ENCODE measurements around the gene CAMP.
A peak's percentile ranks its signal among the peaks of the same experiment; 100 is the strongest.
"Not testable (repeated sequence)": the region's sequence is repeated elsewhere in the genome, so short reads cannot be mapped to it uniquely, and the experiment has no call there.

The CAMP gene, protein sequence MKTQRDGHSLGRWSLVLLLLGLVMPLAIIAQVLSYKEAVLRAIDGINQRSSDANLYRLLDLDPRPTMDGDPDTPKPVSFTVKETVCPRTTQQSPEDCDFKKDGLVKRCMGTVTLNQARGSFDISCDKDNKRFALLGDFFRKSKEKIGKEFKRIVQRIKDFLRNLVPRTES

DNA sequence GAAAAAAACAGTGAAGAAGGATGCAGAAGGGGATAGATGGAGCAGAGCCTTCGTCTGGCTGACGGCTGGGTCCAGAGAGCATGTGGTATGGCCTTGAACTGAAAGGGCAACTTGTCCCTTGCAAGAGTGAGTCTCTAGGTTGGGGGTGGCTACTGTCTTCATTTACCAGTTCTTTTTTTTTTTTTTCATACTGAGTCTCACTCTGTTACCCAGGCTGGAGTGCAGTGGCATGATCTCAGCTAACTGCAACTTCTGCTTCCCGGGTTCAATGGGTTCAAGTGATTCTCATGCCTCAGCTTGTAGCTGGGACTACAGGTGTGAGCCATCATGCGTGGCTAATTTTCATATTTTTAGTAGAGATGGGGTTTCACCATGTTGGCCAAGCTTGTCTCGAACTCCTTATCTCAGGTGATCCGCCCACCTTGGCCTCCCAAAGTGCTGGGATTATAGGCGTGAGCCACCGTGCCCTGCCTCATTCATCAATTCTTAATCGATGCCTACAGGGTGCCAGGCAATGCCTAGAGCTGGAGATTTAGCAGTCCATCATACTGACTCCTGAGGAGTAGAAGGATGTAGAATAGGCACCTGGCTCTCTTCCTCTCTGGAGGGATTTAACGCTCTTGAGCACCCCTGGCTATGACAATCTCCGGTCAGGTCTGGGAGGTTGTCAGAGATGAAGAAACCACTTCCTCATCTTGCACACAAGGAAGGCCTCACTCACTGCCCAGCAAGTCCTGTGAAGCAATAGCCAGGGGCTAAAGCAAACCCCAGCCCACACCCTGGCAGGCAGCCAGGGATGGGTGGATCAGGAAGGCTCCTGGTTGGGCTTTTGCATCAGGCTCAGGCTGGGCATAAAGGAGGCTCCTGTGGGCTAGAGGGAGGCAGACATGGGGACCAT lies at the start of gene CAMP:
Gene CAMP, plus strand, starts transcription at position 880 of the 898 bp plus-strand sequence. Its CDS starts 17 bp downstream, at position 897.
- no peak for DNase-seq (ENCODE audit: low read depth in 1 of 2, low spot score in 1 of 2)

DNA sequence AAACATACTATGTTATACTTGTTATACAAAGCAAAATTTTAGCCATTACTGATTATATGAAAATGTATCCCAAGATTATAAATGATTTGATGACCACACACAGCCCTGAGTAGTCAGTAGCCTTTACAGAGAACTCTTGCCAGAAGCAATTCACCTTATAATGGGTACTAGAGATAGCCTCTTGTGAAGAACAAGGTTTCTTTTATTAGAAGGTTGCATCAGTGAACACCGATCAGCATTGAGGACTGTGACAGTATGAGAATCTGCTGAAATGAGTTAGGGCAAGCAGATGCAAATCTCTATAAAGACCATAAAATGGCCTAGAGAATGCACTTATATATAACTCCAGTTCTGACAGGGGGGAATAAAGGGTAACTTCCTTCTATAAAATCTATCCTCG lies 45.2 kb upstream of the CAMP start:
- DNase-seq (ENCODE audit: low read depth in 1 of 2, low spot score in 1 of 2): no peak

DNA sequence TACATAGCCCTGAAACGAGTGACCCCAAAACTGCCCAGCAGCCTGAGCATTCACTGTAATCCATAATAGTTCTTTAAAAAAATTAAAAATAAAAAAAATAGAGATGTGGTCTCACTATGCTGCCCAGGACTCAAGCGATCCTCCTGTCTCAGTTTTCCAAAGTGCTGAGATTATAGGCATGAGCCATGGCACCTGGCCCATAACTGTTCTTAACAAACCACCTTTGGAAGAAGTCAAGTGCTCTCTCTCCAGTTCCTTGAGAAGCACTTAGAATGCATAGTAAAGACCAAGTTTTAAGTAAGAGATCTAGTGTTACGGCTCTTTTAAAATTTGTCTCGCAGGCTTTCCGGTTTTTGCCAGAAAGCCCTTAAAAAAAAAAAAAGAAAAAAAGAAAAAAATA lies 43.3 kb upstream of the CAMP start:
- no peak for DNase-seq (ENCODE audit: low read depth in 1 of 2, low spot score in 1 of 2)

DNA sequence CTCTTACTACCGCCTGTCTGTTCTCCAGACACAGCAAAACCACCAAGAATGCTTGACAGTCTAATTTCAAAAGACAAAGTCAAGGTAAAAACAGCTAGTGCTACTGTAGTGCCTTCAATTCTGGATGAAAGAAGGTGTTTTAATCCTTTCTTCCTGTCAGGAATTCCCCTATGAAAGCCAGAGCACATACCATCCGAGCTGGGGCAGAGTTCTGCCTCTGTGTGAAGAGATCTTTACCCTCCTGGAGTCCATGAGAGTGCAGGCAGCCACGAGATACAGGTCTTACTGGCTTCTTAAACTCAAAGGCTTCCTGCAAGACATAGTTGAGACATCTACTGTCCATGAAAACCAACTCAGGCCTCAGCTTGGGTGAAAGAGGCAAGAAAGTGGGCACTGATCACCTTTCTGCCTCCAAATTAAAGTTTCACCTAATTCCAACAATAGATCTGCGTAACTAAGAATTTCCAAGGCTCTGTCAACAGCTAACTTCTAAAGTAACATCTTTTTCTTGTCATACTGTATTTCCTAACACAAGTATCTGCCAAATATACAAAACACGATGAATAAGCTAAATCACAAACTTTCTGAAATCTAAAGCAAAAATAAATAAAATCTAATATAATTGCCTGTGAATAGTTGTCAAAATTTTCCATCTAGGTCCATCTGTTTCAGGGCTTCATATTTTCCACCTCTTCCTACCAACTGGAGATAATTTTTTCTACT lies 42.6 kb upstream of the CAMP start:
- no peak for DNase-seq (ENCODE audit: low read depth in 1 of 2, low spot score in 1 of 2)

DNA sequence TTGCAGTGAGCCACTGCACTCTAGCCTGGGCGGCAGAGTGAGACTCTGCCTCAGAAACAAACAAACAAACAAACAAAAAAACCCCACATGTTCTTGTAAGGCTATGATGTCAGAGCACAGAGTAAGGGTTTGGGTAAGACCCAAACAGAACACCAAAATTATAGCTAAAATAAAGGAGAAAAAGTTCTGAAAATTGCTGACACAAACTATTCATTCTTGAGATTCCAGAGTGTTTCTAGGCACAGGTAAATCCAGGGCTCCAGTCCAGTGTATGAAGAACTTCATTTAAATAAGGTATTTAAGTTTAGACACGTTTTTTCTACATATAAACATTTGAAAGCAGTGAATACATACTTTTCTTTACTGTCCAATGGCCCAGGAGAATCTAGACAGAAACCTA lies 39.0 kb upstream of the CAMP start:
- DNase-seq (ENCODE audit: low read depth in 1 of 2, low spot score in 1 of 2): no peak

DNA sequence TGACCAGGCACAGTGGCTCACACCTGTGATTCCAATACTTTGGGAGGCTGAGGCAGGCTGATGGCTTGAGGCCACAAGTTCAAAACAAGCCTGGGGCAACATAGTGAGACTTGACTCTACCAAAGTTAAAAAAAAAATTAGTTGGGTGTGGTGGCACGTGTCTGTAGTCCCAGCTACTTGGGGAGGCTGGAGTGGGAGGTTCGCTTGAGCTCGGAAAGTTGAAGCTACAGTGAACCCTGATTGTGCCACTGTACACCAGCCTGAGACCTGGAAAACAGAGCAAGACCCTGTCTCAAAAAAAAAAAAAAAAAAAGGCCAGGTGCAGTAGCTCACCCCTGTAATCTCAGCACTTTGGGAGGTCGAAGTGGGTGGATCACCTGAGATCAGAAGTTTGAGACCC lies 38.2 kb upstream of the CAMP start:
- DNase-seq (ENCODE audit: low read depth in 1 of 2, low spot score in 1 of 2): no peak

DNA sequence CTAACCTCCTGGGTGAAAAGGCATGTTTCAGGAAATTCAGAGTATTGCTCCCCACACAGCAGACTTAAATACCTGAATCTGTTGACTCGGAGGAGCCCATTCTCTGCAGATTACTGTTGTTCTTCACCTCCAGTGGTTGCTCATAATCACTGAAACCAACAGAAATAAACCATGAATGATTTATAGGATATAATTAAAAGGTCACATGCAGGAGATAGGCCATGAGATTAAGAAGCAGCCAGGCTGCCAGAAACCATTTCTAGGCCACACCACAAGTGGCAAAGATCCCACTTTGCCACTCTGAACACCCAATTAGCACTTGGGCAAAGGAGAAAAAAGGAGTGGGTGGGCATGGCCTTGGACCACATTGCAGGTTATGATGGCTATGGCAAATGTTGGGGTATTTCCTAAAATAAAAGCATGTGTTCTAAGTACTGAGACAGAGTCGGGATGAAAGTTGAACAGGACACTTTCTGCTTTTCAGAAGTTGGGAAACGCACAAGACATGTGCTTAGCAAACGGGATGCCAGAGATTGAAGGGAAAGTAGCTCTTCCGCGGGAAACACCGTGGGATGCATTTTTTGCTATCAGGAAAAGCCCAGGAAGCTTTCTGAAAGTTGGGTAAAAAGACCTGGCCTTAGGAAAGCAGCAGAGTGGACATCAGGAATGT lies 36.5 kb upstream of the CAMP start:
- no peak for DNase-seq (ENCODE audit: low read depth in 1 of 2, low spot score in 1 of 2)

DNA sequence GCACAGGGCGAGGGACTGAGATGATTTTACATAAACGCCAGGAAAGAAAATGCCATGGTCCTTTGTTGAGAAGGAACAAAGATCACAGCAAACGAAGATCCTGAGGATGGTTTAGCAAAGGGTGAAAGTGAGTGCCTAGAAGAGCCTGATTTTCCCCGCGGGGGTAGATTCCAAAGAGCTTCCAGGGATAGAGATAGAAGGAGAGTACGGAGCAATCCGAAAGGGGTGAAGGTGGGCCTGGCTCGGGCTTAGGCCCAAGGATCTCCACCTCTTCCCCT lies 36.1 kb upstream of the CAMP start:
- no peak for DNase-seq (ENCODE audit: low read depth in 1 of 2, low spot score in 1 of 2)

DNA sequence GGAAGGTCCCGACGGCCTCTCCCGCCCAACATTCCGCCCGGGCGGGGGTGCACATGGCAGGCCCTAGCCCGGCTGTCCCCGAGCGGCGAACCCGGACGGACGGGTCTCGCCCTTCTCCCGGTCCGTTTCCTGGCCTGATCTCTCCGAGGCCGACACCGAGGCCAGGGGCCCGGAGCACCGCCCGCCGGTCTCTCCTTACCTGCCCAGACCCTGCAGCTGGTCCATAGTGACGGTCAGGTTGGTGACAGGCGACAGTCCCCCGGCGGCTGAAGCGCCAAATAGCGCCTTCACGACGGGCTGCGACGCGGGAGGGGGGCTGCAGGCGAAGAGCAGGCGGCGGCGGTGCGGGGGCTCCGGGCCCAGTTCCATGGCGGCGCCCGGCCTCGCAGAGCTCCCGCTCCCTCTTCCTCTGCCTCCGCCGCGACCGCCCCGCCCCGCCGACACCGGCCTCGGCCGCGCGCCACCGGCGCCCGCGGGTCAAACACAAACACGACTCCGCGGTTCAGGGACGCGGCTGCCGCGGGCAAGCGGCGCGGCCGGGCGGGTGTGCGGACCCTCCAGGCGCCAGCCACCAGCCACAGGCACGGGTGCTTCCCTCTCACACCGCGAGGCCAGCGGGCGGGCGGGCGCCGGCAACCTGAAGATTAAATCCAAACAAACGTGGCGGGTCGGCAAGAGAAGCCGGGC lies 35.6 kb upstream of the CAMP start:
- peak in 1 of 2 donors; percentile 5 for DNase-seq (ENCODE audit: low read depth in 1 of 2, low spot score in 1 of 2)

DNA sequence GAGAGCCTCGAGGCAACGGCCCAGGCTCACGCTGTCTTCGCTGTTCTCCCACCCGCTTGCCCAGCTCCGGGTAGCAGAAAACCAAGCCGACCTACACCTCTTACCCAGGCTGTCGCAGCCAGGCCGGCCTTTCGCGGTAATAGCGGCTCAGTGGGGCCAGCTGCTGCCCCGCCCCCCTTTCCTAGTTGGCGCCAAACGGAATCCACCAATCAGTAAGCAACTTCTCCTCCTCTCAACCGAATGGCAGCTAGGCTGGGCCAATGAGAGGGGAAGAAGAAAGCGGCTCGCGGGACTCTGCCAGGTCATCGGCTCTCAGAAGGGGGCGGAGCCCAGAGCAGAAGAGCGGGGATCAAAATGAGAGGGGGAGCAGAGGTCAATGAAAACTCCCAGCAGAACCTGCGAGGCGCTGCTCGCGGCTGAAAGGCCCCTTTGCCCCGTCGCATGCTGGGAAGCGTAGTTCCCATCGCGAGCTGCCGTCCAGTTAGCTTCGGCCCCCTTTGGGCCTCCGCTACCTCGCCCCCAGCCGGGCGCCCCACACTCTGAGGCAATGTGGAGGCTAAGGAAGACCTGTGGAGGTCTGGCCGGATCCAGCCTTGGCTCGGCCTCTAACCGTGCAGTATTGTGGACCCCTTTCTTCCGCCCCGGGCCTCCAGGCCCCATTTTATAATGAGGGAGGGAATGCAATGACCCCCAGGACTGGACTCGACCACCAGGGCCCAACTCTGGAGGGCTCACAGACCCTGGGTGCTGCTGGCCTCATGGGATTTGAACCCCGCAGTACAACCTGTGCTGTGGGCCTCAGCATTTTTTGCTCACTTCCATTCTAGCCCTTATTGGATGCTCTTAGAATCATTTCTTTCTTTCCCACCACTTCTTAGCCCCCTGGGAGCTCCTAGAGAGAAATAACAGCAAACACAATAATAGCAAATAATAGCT lies 34.8 kb upstream of the CAMP start, which contains the start of gene CDC25A:
Gene CDC25A, minus strand, starts transcription at position 152 of the 936 bp plus-strand sequence. CDS start 470 bp downstream, outside the sequence.
- DNase-seq (ENCODE audit: low read depth in 1 of 2, low spot score in 1 of 2): peak; percentile 82 to 88

DNA sequence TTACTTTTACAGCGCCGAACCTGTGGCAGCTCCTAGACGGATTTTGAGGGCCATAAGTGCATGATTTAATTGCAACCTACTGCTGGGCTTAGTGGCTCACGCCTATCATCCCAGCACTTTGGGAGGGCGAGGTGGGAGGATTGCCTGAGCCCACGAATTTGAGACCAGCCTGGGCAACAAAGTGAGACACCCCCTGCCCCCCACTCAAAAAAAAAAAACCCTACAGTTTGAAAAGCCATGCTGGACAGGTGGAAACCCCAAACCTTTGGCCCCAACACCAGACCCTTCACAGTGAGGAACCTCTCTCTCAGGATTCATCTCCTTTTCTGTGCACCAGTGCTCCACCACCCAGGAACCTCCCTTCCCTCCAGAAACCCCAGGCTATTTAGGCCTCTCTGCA lies 34.0 kb upstream of the CAMP start:
- DNase-seq (ENCODE audit: low read depth in 1 of 2, low spot score in 1 of 2): no peak

DNA sequence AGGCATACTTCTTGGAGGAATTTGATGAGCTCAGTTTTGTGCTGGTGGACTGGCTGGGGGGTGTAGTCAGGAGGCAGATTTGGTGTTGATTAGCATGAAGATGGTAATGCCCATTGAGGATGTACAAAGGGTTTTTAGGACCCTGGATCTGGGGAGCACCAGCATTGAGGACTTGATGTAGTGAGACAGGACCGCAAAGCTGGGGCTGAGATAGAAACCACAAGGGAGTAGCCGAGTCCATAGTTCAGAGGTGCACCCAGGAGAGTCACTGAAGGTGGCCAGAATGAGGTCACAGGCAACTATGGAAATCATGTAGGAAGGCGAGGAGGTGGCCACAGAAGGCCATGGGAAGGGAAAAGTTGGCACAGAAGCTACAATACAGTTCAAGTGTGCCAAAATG lies 32.4 kb upstream of the CAMP start:
- no peak for DNase-seq (ENCODE audit: low read depth in 1 of 2, low spot score in 1 of 2)

DNA sequence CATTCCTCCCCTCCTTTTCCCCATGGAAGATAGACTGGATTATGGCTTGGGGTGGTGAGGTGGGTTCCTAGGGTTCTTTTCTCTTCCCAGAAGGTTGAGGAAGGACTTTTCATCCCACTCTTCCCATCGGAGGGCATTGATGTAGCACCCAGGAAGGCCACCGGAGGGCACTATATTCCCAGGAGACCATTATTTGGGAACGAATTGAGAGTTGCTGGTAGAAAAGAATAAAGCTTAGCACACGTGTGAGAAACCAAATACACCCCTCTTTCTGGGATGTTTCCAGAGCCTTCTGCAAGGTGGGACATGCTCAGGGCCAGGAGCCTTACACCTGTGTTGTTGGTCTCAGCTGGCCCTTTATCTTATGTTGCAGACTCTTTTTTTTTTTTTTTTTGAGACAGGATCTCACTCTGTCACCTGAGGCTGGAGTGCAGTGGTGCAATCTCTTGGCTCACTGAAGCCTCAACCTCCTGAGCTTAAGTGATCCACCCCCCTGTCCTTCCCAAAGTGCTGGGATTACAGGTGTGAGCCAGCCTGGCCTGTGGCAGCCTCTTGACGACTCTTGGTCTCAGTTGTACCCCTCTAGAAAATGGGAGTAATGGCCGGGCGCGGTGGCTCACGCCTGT lies 28.7 kb upstream of the CAMP start:
- no peak for DNase-seq (ENCODE audit: low read depth in 1 of 2, low spot score in 1 of 2)

DNA sequence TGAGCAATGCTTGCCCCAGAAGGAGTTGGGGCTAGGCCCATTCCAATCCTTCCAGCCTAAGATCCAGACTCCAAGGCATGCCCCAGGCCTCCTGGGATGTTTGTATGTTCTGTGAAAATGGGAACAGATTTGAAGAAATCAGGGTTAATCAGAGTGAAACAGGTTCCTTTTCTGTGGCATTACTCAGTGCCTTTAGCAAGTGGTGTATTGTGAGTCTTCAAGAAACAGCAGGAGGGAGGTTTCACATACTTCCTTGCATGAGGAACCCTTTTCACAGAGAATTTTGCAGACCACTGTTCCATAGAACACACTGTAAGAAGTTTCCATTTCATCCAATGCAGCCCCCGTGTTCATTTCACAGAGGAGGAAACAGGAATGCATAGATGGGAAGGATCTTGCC lies 26.7 kb upstream of the CAMP start:
- DNase-seq (ENCODE audit: low read depth in 1 of 2, low spot score in 1 of 2): no peak

DNA sequence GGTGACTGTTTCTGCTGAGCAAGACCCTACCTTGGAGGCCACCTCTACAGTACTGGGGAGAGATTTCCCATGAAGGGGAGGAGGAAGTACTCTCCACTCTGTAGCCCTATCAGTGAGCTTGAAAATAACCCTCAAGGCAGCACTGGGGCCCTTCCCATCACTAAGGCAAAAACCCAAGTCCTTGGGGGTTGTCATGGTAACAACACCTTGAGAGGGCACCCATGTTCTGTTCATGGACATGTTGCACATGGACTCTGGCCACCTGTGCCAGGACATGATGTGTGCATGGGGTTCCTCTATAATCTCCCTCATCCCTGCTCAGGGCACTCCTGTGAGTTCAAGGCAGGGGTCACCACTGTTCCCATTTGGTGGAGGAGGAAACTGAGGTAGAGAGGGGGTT lies 24.2 kb upstream of the CAMP start:
- DNase-seq (ENCODE audit: low read depth in 1 of 2, low spot score in 1 of 2): no peak

DNA sequence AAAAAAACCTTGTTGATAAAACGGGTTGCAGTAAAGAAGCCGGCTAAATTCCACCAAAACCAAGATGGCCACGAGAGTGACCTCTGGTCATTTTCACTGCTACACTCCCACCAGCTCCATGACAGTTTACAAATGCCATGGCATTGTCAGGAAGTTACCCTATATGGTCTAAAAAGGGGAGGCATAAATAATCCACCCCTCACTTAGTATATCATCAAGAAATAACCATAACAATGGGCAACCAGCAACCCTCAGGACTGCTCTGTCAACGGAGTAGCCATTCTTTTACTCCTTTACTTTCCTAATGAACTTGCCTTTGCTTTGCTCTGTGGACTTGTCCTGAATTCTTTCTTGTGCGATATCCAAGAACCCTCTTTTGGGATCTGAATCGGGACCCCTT lies 20.7 kb upstream of the CAMP start:
- DNase-seq (ENCODE audit: low read depth in 1 of 2, low spot score in 1 of 2): no peak

DNA sequence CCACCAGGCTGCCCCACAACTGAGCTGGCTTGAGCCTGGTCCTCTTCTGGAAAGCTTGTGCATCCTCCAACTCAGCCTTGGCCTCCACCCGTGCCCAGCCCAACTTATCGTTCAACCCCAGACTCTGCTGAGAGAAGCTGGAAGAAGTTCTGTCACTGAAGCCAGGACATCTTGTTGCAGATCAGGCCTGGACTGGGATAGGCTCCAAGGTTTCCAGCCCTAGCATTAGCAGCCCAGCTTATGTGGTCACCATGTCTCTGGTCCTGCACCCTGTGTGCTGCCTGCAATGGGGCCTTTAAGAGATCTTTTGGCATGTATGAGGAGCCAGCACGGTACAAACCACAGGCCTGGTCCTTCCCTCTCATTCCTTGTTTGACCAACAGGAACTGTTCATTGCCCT lies 15.2 kb upstream of the CAMP start:
- no peak for DNase-seq (ENCODE audit: low read depth in 1 of 2, low spot score in 1 of 2)

DNA sequence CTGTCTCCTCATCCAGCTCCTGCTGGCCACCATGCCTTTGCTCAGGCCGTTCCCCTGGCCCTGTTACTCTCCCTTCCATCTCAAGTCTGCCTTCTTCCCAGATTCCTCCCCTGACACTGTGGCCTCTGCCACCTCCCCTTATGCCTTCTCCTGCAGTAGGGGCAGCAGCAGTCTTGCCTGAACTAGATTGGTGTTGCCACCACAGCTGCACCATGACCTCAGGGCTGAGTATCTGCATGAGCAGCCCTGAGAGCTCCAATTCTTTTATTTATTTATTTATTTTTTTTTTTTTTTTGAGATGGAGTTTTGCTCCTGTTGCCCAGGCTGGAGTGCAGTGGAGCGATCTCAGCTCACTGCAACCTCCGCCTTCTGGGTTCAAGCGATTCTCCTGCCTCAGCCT lies 13.8 kb upstream of the CAMP start:
- no peak for DNase-seq (ENCODE audit: low read depth in 1 of 2, low spot score in 1 of 2)

DNA sequence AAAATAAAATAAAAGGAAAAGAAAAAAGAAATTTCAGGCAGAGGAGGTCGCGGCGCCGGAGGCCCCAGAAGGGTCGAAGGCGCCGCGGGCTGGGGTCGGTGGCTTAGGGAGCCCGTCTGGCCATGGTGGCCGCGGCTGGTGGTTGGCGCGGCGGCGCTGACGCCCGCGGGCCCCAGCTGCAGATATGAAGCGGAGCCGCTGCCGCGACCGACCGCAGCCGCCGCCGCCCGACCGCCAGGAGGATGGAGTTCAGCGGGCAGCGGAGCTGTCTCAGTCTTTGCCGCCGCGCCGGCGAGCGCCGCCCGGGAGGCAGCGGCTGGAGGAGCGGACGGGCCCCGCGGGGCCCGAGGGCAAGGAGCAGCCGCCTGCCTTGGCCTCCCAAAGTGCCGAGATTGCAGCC lies 12.8 kb upstream of the CAMP start:
- not testable (repeated sequence) for DNase-seq (ENCODE audit: low read depth in 1 of 2, low spot score in 1 of 2)

DNA sequence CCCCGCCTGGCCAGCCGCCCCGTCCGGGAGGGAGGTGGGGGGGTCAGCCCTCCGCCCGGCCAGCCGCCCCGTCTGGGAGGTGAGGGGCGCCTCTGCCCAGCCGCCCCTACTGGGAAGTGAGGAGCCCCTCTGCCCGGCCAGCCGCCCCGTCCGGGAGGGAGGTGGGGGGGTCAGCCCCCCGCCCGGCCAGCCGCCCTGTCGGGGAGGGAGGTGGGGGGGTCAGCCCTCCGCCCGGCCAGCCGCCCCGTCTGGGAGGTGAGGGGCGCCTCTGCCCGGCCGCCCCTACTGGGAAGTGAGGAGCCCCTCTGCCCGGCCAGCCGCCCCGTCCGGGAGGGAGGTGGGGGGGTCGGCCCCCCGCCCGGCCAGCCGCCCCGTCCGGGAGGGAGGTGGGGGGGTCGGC lies 11.5 kb upstream of the CAMP start:
- not testable (repeated sequence) for DNase-seq (ENCODE audit: low read depth in 1 of 2, low spot score in 1 of 2)
